HG03159 (cell line): ENCODE data around the gene SMIM13.

Experiments used
- ATAC-seq: cut with Tn5 transposase; IDR thresholded peaks from one replicate; pipeline ENCODE4 v1.9.1; 2021; ENCODE audit warnings: mild to moderate bottlenecking, moderate library complexity; ENCODE audit not compliant: unreplicated experiment

Gene SMIM13

DNA sequence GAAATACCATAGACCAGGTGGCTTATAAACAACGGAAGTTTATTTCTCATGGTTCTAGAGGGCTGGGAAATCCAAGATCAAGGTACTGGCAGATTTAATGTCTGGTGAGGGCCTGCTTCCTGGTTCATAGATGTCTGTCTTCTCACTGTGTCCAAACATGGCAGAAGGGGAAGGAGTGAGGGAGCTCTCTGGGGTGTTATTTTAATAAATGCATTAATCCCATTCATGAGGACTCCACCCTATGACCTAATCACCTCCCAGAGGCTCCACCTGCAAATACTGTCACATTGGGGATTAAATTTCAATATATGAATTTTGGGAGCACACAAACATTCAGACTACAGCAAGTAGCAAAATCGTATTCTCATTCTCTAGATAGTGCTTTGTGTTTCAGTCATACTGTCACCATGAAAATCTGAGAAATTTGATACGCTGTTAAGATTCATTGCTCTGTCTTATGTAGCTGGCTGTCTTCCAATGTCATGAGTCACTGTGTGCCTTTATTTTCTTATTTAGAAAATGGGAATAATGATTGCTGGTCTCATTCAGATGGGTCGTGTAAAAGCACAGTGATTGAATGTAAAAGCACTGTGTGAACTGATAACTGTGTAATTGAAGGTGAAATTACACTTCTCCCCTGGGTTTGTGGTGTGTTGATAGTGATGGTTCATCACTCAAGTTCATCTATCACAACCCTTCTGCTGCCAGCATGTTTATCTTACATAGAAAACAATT, 26.8 kb downstream of the SMIM13 start:
- ATAC-seq: no peak

- ATAC-seq: no peak
Measured at GRCh38 chr6:11121851-11122250, 28.2 kb downstream of the SMIM13 start.

DNA sequence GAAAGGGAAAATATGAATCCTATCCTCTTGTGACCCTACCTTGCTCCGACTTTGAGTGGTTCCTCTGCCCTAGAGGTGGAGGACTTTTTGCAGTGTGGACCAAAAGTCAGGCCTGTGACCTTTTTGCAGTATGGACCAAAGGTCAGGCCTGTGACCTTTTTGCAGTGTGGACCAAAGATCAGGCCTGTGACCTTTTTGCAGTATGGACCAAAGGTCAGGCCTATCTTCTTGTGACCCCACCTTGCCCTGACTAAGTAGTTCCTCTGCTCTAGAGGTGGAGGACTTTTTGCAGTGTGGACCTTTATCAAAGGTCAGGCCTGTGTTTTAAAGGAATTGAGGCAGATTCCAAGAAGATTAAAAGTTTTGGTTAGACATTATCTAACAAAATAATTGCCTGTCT, 28.7 kb downstream of the SMIM13 start:
- ATAC-seq: no peak

DNA sequence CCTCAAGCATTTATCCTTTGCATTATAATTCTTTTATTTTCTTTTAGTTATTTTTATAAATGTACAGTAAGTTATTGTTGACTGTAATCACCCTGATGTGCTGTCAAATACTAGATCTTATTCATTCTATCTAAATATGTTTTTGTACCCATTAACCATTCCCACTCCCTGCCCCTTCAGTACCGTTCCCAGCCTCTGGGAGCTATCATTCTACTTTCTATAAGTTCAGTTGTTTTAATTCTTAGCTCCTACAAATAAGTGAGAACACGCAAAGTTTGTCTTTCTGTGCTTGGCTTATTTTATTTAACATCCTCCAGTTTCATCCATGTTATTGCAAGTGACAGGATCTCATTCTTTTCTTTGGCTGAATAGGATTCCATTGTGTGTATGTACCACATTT, 30.3 kb downstream of the SMIM13 start:
- no peak for ATAC-seq

DNA sequence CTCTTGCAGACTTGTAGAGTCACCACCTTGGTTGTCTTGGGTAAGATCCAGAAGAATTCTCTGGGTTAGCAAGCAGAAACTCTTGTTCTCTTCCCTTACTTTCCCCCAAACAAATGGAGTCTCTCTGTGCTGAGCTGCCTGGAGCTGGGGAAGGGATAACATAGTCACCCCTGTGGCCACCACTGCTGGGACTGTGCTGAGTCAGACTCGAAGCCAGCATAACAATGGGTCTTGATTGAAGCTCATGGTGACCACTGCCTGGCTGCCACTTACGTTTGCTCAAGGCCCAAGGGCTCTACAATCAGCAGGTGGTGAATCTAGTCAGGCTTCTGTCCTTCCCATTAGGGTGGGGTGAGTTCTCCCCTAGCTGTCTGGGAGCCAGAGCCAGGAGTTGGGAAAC, 33.2 kb downstream of the SMIM13 start:
- ATAC-seq: no peak

DNA sequence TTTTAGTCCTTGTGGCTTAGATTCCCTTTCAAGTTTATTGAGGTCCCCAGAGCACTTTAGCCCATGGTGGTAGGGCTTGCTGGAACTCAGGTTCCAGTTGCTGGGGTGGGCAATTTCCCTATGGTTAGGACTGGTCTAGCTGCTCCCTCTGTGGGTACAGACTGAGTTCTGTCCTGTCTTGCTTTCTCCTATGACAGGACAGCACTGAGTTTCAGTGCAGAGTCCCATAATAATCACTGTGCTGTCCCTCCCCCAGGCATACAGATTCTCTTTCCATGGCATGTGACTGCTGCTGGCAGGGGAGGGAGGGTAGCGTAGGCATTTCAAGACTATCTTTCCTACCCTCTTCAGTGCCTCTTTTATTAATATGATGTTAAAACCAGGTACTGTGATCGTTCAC, 35.0 kb downstream of the SMIM13 start:
- no peak for ATAC-seq

DNA sequence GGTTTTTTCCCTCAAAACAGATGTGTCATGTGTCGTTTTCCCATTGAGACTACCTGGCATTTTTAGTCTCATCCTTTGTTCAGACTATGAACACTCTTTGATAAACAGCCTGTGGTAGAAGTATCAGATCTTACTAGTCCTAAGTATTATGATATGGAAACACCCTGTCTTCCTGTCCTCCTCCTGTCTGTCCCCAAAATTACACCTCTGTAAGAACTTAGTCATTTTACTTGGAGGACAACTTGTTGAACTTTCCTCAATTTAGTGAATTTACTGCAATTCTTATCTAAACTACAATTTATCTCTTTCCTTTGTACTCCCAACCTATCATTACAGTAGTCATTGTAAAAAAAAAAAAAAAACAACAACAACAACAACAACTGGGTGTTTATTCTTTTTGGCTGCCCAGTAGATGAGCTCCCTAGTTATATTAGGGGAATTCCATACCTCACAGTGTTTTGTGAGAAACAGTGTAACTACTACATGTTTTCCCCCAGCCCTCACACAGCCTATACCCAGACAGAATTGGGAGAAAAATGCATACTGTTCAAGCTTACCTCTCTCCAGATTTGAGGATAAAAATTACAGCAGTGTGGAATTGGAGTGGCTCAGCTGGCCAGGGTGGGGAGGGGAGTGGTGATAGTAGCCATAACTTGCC, 36.4 kb downstream of the SMIM13 start:
- no peak for ATAC-seq

- ATAC-seq: no peak
Measured at GRCh38 chr6:11130605-11131004, 37.0 kb downstream of the SMIM13 start.

- ATAC-seq: no peak
Measured at GRCh38 chr6:11132194-11132888, 38.7 kb downstream of the SMIM13 start.

GRCh38 chr6:11133281-11133680, 39.6 kb downstream of the SMIM13 start:
- no peak for ATAC-seq

- no peak for ATAC-seq
Measured at GRCh38 chr6:11136809-11137208, 43.2 kb downstream of the SMIM13 start.

- peak; percentile 62 for ATAC-seq
Measured at GRCh38 chr6:11139051-11139960, 45.7 kb downstream of the SMIM13 start.

DNA sequence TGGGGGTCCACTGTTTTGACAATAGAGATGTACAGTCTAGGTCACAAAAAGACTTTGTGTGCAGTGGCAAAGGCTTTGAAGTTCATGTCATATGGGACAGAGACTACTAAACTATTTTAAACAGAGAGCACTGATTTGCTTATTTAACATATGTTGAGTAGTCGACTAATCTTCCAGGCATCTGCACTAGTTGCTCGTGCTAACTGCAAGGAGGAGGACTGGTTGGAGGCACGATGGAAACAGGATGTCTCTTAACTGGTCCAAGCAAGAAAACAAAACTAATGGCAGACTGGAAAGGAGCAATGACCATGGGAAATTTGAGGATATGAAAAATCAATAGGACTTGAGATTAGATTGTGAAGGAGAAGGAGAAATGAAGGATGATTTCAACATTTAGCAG, 46.4 kb downstream of the SMIM13 start:
- ATAC-seq: no peak

- ATAC-seq: no peak
Measured at GRCh38 chr6:11141295-11141694, 47.7 kb downstream of the SMIM13 start.

DNA sequence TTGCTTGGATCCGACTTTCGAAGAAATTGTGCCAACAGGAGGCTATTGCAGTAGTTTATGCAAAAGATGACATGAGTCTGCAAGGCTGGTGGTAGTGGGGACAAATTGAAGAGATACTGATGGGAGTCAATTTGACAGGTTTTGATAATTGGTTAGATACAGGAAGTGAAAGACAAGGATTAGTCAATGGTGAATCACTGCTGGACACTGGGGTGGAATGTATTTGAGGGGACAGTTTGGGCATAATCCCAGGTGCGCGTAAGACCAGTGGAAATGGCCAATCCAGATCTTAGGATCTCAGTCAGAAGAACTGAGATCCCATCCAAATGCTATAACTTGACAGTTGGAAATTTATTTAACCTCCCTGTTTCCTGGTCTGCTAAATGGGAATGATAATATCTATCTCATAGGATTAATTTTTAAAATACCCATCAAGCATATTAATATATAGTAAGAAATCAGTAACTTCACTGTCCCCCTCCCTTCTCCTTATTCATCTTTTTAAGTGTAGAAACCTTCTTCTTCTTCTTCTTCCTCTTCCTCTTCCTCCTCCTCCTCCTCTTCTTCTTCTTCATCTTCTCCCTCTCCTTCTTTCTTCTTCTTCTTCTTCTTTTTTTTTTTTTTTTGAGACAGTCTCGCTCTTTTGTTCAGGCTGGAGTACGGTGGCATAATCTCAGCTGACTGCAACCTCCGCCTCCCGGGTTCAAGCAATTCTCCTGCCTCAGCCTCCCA, 48.8 kb downstream of the SMIM13 start:
- ATAC-seq: no peak

DNA sequence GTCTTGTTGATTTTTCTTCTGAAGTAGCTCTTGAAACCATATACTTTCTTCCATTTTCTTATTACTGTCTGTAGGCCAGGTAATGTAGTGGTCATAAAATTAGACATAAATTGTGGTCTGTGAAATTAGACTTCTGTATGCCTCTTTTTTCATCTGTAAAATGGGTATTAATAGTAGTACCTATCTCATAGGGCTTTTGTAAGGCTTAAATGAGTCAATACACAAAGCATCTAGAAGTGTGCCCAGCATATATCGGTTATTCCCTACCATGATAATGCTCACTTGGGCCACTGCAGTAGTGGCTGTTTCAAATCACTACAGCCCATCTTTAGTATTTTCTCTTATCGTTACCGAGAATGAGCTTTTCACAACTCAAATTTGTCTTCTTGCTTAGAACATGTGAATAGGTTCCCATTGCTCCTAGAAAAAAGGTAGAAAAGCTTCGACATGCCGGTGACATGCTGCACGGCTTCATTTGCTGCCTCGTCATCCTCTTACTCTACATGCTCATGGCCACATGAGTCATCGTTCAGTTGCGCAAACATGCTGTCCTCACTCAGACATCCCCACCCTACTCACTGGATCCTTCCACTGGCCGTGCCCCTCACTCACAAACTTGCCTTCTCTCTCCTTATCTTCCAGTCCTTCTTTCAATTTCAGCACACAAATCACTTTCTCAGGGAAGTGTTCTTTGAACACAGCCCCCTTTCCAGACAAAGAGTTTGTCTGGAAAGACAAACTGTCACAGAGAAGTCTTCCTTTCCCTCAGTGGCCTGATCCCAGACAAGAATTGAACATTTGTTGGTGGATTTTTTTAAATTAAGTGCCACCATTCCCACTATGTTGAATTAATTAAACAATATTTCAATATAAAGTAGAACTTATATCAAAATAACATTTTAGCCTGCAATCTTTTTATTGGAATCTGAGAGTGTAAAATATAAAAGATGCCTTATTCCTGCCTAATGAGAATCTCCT, 50.0 kb downstream of the SMIM13 start:
- no peak for ATAC-seq

GRCh38 chr6:11144393-11144851, 50.8 kb downstream of the SMIM13 start:
- ATAC-seq: peak; percentile 87

DNA sequence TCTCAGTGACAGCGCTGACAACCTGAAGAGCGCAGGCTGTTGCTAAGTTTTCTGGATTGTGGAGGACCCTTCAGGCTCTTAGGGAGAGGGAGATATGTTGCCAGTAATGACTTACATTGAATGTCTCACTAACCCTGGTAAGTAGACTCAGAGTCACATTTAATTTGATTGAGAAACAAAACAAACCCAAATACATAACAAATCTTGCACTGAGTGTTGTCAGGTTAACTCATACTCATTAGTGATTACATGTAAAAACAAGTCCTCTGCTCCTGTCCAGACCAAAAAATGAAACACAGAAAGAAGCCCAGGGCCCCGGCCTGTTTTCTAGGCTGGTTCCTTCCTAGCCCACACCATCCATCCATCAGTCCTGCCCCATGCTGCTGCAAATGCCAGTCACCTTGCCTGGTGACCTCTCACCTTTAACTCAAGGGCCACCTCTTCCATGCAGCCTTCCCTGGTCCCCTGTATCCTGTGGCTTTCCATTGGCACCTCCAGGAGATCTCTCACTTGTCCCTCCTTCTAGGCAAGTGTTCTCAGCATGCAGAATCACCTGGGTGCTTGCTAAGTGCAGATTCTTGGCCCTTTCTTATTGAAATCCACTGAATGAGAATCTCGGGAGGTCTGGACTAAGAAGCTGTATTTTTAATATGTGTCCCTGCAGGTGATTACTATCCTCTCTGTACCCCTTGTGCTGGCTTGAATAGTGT, 52.6 kb downstream of the SMIM13 start:
- ATAC-seq: no peak
